HG02798 (cell line): ENCODE data around the gene PLXNC1.

Source experiments
- ATAC-seq: cut with Tn5 transposase; IDR thresholded peaks from one replicate; pipeline ENCODE4 v1.9.1; 2021; ENCODE audit warnings: mild to moderate bottlenecking; ENCODE audit not compliant: unreplicated experiment, poor library complexity

The PLXNC1 gene

GRCh38 chr12:94320109-94320508, 171.7 kb downstream of the PLXNC1 start:
- no peak for ATAC-seq

GRCh38 chr12:94322346-94322745, 174.0 kb downstream of the PLXNC1 start:
- no peak for ATAC-seq

DNA sequence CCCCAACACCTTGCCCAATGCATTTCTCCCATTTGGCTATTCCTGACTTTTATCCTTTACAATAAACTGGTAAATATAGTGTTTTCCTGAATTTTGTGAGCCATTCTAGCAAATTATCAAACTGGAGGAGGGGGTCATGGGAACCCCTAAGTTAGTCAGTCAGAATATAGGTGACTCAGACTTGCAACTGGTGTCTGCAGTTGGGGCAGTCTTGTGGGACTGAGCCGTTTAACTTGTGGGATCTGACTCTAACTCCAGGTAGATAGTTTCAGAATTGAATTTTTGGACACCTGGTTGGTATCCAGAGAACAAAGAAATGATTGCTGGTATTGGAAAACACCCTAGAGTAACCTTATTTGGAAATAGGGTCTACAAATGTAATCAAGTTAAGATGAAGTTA, 177.9 kb downstream of the PLXNC1 start:
- ATAC-seq, result no peak

DNA sequence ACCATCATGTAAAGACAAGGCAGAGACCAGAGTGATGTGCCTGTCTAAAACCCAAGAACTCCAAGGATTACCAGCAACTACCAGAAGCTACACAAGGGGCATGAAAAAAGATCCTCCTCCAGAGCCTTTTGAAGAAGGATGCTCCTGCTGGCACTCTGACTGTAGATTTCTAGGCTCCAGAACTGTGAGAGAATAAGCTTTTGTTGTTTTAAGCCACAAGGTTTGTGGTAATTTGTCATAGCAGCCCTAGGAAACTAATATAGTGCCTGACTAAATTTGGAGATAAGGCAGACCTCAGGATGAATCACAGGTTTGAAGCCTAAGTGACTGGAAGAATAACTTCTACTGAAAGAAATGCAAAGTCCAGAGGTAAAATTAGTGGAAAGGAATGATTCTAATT, 178.3 kb downstream of the PLXNC1 start:
- no peak for ATAC-seq

DNA sequence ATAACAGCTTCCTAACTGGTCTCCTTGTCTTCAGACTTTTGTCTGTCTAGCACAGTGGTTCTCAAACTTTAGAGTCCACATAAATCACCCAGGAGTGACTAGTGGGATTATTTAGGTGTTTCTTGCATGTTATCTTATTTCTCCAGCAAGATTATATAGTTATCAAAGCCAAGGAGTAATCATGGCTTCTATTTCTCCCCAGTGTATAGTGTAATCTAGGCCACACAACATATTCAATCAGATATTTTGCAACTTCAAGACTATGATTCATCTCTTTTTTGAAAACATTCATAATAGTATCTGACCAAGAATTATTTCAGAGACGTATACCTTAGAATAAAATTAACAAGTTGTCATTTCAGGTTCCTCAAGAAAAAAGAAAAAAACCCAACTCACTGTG, 179.4 kb downstream of the PLXNC1 start:
- ATAC-seq, result no peak

DNA sequence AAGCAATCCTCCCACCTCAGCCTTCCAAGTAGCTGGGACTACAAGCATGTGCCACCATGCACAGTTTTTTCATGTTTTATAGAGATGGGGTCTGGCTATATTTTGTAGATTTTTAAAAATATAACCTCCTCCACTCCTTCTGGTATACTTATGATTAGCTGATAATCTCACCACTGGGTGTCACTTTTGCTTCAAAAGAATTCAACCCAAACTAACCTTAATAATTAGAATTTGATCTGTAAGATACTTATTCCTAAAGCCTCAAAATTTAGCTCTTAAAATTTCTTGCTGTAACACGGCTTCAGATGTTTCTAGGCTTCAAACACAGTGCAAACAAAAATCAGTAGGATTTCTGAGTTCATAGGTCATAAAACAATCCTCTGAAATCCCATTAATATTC, 181.0 kb downstream of the PLXNC1 start:
- no peak for ATAC-seq

DNA sequence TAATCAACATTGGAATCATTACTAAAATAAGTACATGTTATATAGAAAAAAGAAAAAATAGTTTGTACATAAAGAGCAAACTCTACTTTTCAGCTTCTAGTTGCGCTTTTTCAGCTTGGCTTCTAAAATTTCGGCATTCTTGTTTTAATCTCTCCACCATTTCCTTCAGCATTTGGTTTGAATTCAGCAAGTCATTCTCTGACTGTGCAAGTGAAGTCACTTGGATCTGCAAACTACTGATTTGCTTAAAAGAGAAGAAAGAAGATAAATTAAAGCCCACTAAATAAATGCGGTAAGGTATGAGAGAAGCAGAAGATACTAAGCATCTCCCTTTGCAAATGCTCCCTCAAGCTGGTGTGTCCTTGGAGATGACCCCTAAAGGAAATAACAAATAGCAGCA, 185.0 kb downstream of the PLXNC1 start:
- ATAC-seq, result no peak

- no peak for ATAC-seq
Observed at GRCh38 chr12:94336211-94336925, 188.0 kb downstream of the PLXNC1 start.

DNA sequence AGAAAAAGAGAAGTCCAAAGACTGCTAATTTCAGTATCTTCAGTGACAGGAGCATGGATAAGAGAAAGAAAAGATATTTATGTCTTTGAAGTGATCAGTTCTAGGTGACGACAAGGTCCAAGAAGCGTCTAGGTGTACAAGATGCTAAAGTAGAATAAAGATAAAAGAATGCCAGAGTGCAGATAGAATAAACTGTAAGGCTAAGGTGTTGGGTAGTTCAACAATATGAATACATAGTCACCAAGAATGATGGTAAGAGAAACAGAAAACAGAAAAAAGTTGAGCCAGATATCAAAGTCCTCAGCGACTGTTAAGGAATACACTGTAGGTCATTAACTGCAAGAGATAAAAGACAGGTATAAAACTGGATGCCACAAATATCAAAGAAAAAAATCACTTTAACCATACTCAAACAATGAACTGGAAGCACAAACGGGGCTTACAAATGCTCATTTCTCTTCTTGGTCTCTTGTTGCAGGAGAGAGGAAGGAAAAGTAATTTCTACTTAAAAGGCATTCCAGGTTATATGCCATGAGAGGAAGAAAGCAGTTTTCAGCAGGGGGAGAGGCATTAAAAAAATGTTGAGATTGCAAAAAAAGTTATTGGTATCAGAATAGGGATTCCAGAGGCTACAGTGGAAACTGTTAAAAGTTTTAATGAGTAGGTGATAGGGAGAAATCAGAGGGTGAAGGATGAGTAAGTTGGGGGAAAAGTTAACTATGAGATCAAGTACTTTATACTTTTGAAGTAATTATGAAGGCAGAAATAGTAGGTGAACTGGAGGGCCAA, 189.8 kb downstream of the PLXNC1 start:
- no peak for ATAC-seq

DNA sequence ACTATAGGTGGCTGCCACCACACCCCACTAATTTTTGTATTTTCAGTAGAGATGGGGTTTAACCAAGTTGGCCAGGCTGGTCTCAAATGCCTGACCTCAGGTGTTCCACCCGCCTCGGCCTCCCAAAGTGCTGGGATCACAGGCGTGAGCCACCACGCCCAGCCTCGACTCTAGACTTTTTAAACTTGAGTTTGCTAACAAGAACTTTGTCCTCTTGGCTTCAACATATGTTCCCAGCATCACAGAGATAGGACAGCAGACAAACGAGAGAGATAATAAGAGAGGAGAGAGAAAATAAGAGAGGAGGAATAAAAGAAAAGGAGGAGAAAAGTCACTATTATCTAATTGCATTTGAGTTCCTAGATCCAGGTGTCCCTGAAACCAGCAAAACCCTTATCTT, 192.2 kb downstream of the PLXNC1 start:
- ATAC-seq, result no peak

DNA sequence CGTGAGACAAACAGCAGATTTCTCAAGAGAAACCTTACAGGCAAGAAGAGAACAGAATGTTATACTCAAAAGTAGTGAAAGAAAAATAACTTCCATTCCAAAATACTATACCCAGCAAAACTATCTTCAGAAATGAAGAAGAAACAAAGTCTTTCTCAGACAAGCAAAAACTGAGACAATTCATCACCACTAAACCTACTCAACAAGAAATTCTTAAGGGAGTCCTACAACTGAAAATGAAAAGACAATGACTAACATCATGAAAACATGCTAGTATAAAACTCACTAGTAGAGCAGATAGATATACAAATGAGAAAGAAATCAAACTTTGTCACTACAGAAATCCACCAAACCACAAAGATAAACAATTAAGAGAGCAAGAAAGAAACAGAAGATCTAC, 204.8 kb downstream of the PLXNC1 start:
- ATAC-seq, result no peak
